Right ventricle myocardium superior (tissue), 1 donor: ENCODE measurements around the gene KRT38. TPM values are rescaled to one million over a fixed set of nuclear protein-coding genes. Genes with fewer than 3 reads are reported as not detected.
A peak's percentile ranks its signal among the peaks of the same experiment; 100 is the strongest.

Experiments used
- ATAC-seq: fragments of 200-7000 bp; cut with Tn5 transposase; one replicate; pipeline ENCODE4 v1.9.1; 2020; ENCODE audit warnings: mild to moderate bottlenecking; ENCODE audit not compliant: poor library complexity
- DNase-seq: peaks from one replicate; pipeline ENCODE4 v3.0.0-alpha.2; 2020
- intact Hi-C: fragments of 100-400 bp; cut with DNase I; formaldehyde crosslinking; loops from one replicate; pipeline ENCODE4 v1.11.2; 2022
- total RNA-seq: library from RNA; stranded (reverse); fragmentation: NEBNext Ultra II Directional; extraction: Animal tissue kit (Norgen Biotek cat#: 25700); gene quantifications from one replicate; pipeline ENCODE4 v1.2.1, GENCODE V29; 2021
- donor health status: DM: no; HTN: yes; CAD: no; lungs with severe emphysema.

The KRT38 gene
- total RNA-seq, 1 donor from 2014 or later, result not detected

- intact Hi-C loops, result no loop called here
These were observed 23.9 kb upstream of the KRT38 start for GRCh38 chr17:41464682-41465081.

GRCh38 chr17:41464173-41464572 lies 23.4 kb upstream of the KRT38 start:
- no peak for ATAC-seq
- intact Hi-C loops, result no loop called here
- no peak for DNase-seq

More at GRCh38 chr17:41464682-41465081, 23.9 kb upstream of the KRT38 start:
- peak; percentile 98 for ATAC-seq
- DNase-seq, result peak; percentile 63

- no peak for ATAC-seq
- intact Hi-C loops, result no loop called here
- no peak for DNase-seq
These were observed 23.0 kb upstream of the KRT38 start for GRCh38 chr17:41463746-41464145.

- intact Hi-C loops, result no loop called here
- ATAC-seq, result no peak
These were observed 21.9 kb upstream of the KRT38 start for GRCh38 chr17:41462705-41463104.

GRCh38 chr17:41457676-41458075 lies 16.9 kb upstream of the KRT38 start:
- no peak for ATAC-seq
- no peak for DNase-seq
- intact Hi-C loops, result no loop called here

More at GRCh38 chr17:41462705-41463104, 21.9 kb upstream of the KRT38 start:
- DNase-seq, result no peak

GRCh38 chr17:41456204-41456603 lies 15.4 kb upstream of the KRT38 start:
- no peak for ATAC-seq
- DNase-seq, result no peak
- intact Hi-C loops, result no loop called here

GRCh38 chr17:41455236-41455635 lies 14.5 kb upstream of the KRT38 start:
- no peak for ATAC-seq
- intact Hi-C loops, result no loop called here

GRCh38 chr17:41453066-41453465 lies 12.3 kb upstream of the KRT38 start:
- intact Hi-C loops, result no loop called here
- ATAC-seq (no peak), DNase-seq (no peak)

More at GRCh38 chr17:41455236-41455635, 14.5 kb upstream of the KRT38 start:
- DNase-seq, result no peak

- DNase-seq (no peak), ATAC-seq (no peak)
- intact Hi-C loops, result no loop called here
These were observed 11.5 kb upstream of the KRT38 start for GRCh38 chr17:41452281-41452680.

GRCh38 chr17:41451154-41451728 lies 10.5 kb upstream of the KRT38 start:
- ATAC-seq, result no peak
- no peak for DNase-seq
- intact Hi-C loops, result no loop called here

- ATAC-seq, result no peak
- intact Hi-C loops, result no loop called here
- DNase-seq, result no peak
These were observed 8.2 kb upstream of the KRT38 start for GRCh38 chr17:41449008-41449407.

- ATAC-seq, result no peak
- intact Hi-C loops, result no loop called here
- no peak for DNase-seq
These were observed 7.7 kb upstream of the KRT38 start for GRCh38 chr17:41448506-41448905.

- no peak for DNase-seq
- ATAC-seq, result no peak
- intact Hi-C loops, result no loop called here
These were observed 6.0 kb upstream of the KRT38 start for GRCh38 chr17:41446806-41447205.

- intact Hi-C loops, result no loop called here
- no peak for DNase-seq
- ATAC-seq, result no peak
These were observed 3.9 kb upstream of the KRT38 start for GRCh38 chr17:41444640-41445039.

- ATAC-seq (no peak), DNase-seq (no peak)
- intact Hi-C loops, result no loop called here
These were observed 3.4 kb upstream of the KRT38 start for GRCh38 chr17:41444186-41444585.

- no peak for ATAC-seq
- no peak for DNase-seq
- intact Hi-C loops, result no loop called here
These were observed 2.0 kb upstream of the KRT38 start for GRCh38 chr17:41442739-41443138.

GRCh38 chr17:41439375-41439774 lies 1.4 kb downstream of the KRT38 start:
- DNase-seq (no peak), ATAC-seq (no peak)
- intact Hi-C loops, result no loop called here

- ATAC-seq, result no peak
- intact Hi-C loops, result no loop called here
- no peak for DNase-seq
These were observed 3.0 kb downstream of the KRT38 start for GRCh38 chr17:41437769-41438168.

GRCh38 chr17:41437254-41437653 lies 3.5 kb downstream of the KRT38 start:
- no peak for DNase-seq
- no peak for ATAC-seq
- intact Hi-C loops, result no loop called here

GRCh38 chr17:41434415-41434814 lies 6.4 kb downstream of the KRT38 start:
- ATAC-seq, result no peak
- intact Hi-C loops, result no loop called here
- no peak for DNase-seq

- DNase-seq (no peak), ATAC-seq (no peak)
- intact Hi-C loops, result no loop called here
These were observed 6.8 kb downstream of the KRT38 start for GRCh38 chr17:41434005-41434404.
